Measurements from ENCODE around the gene PAM.

The PAM gene

GRCh38 chr5:102863764-102864560 lies 108.9 kb downstream of the PAM start:
- no peak for DNase-seq

- no peak for DNase-seq
Observed at GRCh38 chr5:102865171-102865509, 110.0 kb downstream of the PAM start.

GRCh38 chr5:102865510-102866236 lies 110.6 kb downstream of the PAM start:
- DNase-seq = peak; percentile 15 to 20

GRCh38 chr5:102866237-102866600 lies 111.1 kb downstream of the PAM start:
- DNase-seq = no peak

- no peak for DNase-seq
Observed at GRCh38 chr5:102867992-102868662, 113.0 kb downstream of the PAM start.

- no peak for DNase-seq
Observed at GRCh38 chr5:102869230-102869629, 114.1 kb downstream of the PAM start.

- DNase-seq = no peak
Observed at GRCh38 chr5:102873379-102873932, 118.4 kb downstream of the PAM start.

GRCh38 chr5:102874054-102874453 lies 118.9 kb downstream of the PAM start:
- DNase-seq = no peak

- DNase-seq = no peak
Observed at GRCh38 chr5:102875721-102876123, 120.6 kb downstream of the PAM start.

GRCh38 chr5:102876610-102877009 lies 121.5 kb downstream of the PAM start:
- no peak for DNase-seq

GRCh38 chr5:102879741-102880140 lies 124.6 kb downstream of the PAM start:
- DNase-seq = no peak

- no peak for DNase-seq
Observed at GRCh38 chr5:102886586-102886985, 131.5 kb downstream of the PAM start.

GRCh38 chr5:102888483-102888882 lies 133.4 kb downstream of the PAM start:
- no peak for DNase-seq

- DNase-seq = no peak
Observed at GRCh38 chr5:102889033-102889432, 133.9 kb downstream of the PAM start.

GRCh38 chr5:102890133-102890532 lies 135.0 kb downstream of the PAM start:
- DNase-seq = no peak

- DNase-seq = no peak
Observed at GRCh38 chr5:102891175-102891574, 136.1 kb downstream of the PAM start.

- DNase-seq = no peak
Observed at GRCh38 chr5:102893942-102894341, 138.8 kb downstream of the PAM start.

GRCh38 chr5:102895234-102895633 lies 140.1 kb downstream of the PAM start:
- no peak for DNase-seq

GRCh38 chr5:102895976-102896375 lies 140.9 kb downstream of the PAM start:
- DNase-seq = no peak

GRCh38 chr5:102901424-102902134 lies 146.5 kb downstream of the PAM start:
- no peak for DNase-seq

- DNase-seq = no peak
Observed at GRCh38 chr5:102902135-102902448, 147.0 kb downstream of the PAM start.

- DNase-seq = no peak
Observed at GRCh38 chr5:102902647-102903046, 147.5 kb downstream of the PAM start.
